Measurements from ENCODE around the gene PPP1CB.
A peak's percentile ranks its signal among the peaks of the same experiment; 100 is the strongest.
"Not testable (repeated sequence)": the region's sequence is repeated elsewhere in the genome, so short reads cannot be mapped to it uniquely, and the experiment has no call there.

PPP1CB gene

GRCh38 chr2:28778392-28778791 lies 26.8 kb downstream of the PPP1CB start:
- DNase-seq (ENCODE audit: low spot score), result no peak

GRCh38 chr2:28779001-28779400 lies 27.4 kb downstream of the PPP1CB start:
- DNase-seq (ENCODE audit: low spot score), result no peak

- DNase-seq (ENCODE audit: low spot score), result no peak
Measured at GRCh38 chr2:28780496-28780895, 28.9 kb downstream of the PPP1CB start.

GRCh38 chr2:28782423-28782822 lies 30.8 kb downstream of the PPP1CB start:
- DNase-seq (ENCODE audit: low spot score), result no peak

DNA sequence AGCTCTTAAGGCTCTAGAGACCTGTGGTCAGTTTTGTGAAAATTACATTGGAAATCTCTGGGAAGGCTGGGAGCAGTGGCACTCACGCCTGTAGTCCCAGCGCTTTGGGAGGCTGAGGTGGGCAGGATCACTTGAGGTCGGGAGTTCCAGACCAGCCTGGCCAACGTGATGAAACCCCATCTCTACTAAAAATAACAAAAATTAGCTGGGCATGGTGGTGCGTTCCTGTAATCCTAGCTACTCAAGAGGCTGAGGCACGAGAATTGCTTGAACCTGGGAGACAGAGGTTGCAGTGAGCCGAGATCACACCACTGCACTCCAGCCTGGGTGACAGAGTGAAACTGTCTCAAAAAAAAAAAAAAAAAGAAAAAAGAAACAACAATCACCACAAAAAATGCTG lies 32.9 kb downstream of the PPP1CB start:
- not testable (repeated sequence) for DNase-seq (ENCODE audit: low spot score)

GRCh38 chr2:28796620-28797019 lies 45.0 kb downstream of the PPP1CB start:
- DNase-seq (ENCODE audit: low spot score), result no peak

- DNase-seq (ENCODE audit: low spot score), result no peak
Measured at GRCh38 chr2:28801726-28802125, 50.1 kb downstream of the PPP1CB start.

- DNase-seq (ENCODE audit: low spot score), result no peak
Measured at GRCh38 chr2:28802975-28803429, 51.4 kb downstream of the PPP1CB start.

GRCh38 chr2:28809927-28810326 lies 58.3 kb downstream of the PPP1CB start:
- no peak for DNase-seq (ENCODE audit: low spot score)

DNA sequence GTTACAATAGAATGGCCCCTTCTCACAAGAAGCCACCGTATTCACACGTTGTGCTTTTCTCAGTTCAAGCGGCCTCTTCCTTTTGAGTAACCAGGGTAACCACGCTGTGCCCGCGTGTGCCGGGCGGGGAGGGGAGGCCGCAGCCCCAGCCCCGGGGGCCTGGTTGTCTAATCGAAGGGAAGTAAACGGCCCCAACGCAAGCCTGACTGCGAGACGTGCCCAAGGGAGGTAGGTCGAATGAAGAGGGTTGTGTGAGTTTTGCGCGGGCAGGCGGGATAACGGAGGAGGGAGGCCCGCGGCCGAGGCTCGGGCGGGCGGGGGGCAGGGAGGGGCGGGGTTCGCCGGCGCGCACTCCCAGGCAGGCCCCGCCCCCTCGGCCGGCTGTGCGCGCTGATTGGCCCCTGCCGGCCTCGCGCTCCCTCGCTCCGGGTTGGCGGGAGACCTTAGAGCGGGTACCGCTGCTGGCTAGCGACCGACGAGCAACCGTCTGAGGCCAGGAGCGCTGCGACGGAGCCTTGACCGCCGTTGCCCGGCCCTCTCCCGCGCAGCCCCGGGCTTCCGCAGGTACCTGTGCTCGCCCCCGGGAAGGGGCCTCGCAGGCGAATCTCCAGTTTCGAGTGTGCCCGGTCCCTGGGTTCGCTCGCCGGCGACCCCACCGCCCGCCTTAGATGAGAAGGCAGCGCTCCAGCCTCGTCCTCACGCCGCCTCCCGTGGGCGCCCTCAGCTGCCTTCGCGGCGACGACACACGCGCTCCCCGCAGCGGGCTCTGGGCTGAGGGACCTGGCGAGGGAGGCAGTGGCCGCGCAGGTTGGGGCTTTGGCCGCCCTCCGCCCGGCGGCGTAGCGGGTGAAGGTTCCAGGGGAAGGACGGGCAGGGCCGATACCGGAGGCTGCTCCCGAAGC lies 59.0 kb downstream of the PPP1CB start, which contains the start of gene SPDYA:
Gene SPDYA (plus strand): TSS at position 451 of the 902 bp plus-strand sequence. CDS start 5,181 bp downstream, outside the sequence.
- DNase-seq (ENCODE audit: low spot score), result peak; percentile 63

DNA sequence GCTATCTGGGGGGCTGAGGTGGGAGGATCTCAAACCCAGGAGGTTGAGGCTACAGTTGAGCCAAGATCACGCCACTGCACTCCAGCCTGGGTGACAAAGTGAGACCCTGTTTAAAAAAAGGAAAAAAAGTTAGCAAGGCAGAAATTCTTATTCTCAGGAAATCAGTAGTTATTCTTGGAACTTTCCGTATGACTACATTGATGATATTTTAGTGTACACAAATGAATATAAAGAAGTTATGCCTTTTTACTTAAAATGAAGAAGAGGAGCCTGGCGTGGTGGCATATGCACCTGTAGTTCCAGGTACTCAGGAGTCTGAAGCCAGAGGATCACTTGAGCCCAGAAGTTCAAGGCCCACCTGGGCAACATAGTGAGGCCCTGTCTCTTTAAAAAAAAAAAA lies 66.4 kb downstream of the PPP1CB start:
- no peak for DNase-seq (ENCODE audit: low spot score)

GRCh38 chr2:28821295-28821958 lies 69.8 kb downstream of the PPP1CB start:
- DNase-seq (ENCODE audit: low spot score), result peak; percentile 77

DNA sequence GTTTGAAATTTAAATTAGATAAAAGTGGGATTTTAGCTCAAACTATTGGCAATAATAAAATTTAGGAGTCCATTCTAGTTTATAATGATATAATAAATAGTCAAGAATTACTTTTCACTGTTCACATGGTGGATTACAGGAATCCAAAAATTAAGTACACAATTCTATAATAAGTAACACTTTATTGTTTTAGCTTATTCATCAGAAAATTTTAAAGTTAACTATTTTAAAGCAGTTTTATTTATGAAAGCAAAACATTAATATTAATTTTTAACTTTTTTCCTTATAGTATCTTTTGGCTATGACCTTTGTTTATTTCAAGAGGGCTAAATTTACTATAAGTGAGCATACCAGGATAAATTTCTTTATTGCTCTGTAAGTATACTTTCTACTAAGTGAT lies 70.4 kb downstream of the PPP1CB start:
- no peak for DNase-seq (ENCODE audit: low spot score)

DNA sequence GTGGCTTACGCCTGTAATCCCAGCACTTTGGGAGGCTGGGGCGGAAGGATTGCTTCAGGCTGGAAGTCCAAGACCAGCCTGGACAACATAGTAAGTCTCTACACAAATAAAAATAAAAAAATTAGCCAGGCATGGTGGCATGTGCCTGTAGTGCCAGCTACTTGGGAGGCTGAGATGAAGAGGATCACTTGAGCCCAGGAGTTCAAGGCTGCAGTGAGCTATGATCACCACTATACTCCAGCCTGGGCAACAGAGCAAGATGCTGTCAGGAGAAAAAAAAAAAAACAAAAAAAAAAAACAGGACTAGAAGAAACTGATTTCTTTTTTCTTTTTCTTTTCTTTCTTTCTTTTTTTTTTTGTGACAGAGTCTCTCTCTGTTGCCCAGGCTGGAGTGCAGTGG lies 72.6 kb downstream of the PPP1CB start:
- DNase-seq (ENCODE audit: low spot score), result no peak

DNA sequence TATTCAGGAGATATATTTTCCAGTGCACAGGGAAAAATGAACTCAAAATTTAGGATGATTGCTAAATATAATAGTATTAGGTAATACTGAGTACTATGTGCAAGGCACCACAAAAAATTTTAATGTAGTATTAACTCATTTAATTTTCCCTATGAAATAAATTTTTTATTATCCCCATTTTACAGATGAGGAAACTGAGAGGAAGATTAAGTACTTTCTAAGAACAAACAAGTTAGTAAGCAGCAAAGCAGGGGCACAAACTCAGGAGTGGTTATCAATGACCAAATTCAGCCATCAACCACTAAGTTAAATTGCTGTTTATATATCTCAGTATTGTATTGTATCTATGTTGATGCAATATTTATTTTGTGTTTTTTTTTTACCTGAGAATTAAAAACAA lies 73.2 kb downstream of the PPP1CB start:
- no peak for DNase-seq (ENCODE audit: low spot score)

- DNase-seq (ENCODE audit: low spot score), result peak; percentile 20
Measured at GRCh38 chr2:28828382-28828781, 76.8 kb downstream of the PPP1CB start.

DNA sequence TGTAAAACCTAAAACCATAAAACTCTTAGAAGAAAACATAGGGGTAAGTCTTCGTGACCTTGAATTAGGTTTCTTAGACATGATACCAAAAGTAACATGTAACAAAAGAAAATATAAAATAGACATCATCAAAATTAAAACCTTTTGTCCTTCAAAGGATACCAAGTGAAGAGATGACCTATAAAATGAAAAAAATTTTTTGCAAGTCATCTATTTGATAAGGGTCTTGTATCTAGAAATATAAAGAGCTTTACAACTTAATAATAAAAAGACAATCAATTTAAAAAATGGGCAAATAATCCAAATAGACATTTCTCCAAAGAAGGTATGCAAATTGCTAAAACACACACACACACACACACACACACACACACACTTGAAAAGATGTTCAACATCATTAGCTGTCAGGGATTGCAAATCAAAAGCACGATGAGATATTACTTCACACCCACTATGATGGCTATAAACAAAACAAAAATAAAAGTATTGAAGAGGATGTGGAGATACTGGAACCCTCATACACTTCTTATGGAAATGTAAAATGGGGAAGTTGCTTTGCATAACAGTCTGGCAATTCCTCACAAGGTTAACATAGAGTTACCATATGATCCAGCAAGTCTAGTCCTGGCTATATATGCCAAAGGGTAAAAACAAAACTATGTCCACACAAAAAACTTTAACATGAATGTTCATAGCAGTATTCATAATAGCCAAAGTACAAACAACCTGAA lies 82.3 kb downstream of the PPP1CB start:
- DNase-seq (ENCODE audit: low spot score), result no peak

- no peak for DNase-seq (ENCODE audit: low spot score)
Measured at GRCh38 chr2:28835781-28836180, 84.2 kb downstream of the PPP1CB start.

DNA sequence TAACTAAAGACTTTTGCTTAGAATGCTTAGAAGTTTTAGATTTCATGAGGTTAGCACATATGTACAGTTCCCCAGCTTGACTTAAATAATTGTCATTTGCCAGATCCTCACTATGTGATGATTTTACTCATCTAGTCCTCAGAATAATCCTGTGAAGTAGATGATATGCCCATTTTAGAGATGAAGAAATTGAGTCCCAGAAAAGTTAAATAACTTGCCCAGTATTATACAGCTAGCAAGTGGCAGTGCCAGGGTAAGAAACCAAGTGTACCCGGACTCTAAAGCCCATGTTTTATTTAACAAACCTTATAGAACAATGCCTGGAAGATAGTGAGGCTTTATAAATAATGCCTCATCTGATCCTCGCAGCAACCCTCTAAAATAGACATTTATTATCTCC lies 87.3 kb downstream of the PPP1CB start:
- no peak for DNase-seq (ENCODE audit: low spot score)

DNA sequence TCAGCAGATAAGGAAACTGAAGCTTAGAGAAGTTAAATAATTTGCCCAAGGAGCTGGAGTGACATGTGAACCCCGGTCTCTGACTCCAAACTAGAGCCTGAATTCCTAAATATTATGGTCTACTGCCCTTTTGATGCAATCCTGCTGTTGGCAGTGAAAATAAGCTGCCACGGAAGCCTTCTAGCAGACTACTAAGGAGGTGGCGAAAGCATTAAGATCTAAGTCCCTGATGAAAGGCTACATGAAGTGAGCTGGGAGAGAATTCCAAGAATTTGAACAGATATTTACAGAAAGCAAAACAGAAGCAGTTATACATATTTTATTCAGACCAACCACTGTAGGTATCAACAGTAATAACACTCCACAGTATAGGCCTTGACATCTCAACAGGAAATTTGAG lies 90.4 kb downstream of the PPP1CB start:
- DNase-seq (ENCODE audit: low spot score), result no peak

All from kidney tubule cell (primary cell).